Measurements from ENCODE around the gene GRK7. TPM values are rescaled to one million over a fixed set of nuclear protein-coding genes. Genes with fewer than 3 reads are reported as not detected.

Gene GRK7
- total and polyA plus RNA-seq, 2 of the 13 experiments (the other 11 are each of a cell fraction or from before 2014, with no cell fraction given): not detected

- Histone ChIP-seq H3K27ac (ENCODE audit: extremely low read length, insufficient read depth, low read length) (no peak overlapping the region), H3K4me2 (ENCODE audit: low read depth, low read length) (no peak overlapping the region), H3K9me3 (ENCODE audit: low read length) (no peaks in the 10 kb centered on the region), H4K20me1 (ENCODE audit: insufficient read depth, low read length) (no peaks in the 10 kb centered on the region), H3K9ac (ENCODE audit: insufficient read depth, low read depth, low read length) (no peak overlapping the region), H3K4me1 (ENCODE audit: insufficient read depth, low read length) (peaks cover 25% of the 10 kb centered on the region), H3K36me3 (replicated peaks in 1 of 2; ENCODE audit: control insufficient read depth in 1 of 2, insufficient read depth in 2 of 2, low read length in 2 of 2) (no peaks in the 10 kb centered on the region), H3K79me2 (ENCODE audit: insufficient read depth, low read length) (no peaks in the 10 kb centered on the region), H2AFZ (ENCODE audit: low read length) (no peak overlapping the region), H3K4me3 (replicated peaks in 1 of 3; ENCODE audit: insufficient read depth in 1 of 3, low read depth in 2 of 3, low read length in 3 of 3) (no peak overlapping the region), H3K27me3 (ENCODE audit: control insufficient read depth in 1 of 2, insufficient read depth in 2 of 2, low read length in 2 of 2) (no peaks in the 10 kb centered on the region)
- BruUV-seq (replicated peaks): no TSS peak
- WGBS (ENCODE audit: low lambda C conversion rate): 36% methylated on average over 1 of the region's 1 CpG
- in situ Hi-C loops (cut with HindIII; ENCODE audit: extremely low pct_ligation_motif_present, low pct_unique_long_range_greater_than_20kb) (no loop called here), intact Hi-C loops (cut with micrococcal nuclease; ENCODE audit: unreplicated experiment) (no loop called here)
- DNase-seq (ENCODE audit: low spot score) (no peak), ATAC-seq (no peak), FAIRE-seq (no peak)
- POLR2A ChIA-PET: no interaction called here
- no peak for TF ChIP-seq ZBTB49 (CRISPR knock-in tag; IDR thresholded peaks at IDR 0.05; ENCODE audit: borderline replicate concordance)
- TF ChIP-seq HES4 (CRISPR knock-in tag; IDR thresholded peaks at IDR 0.05; ENCODE audit: borderline replicate concordance): no peak
- TF ChIP-seq PCBP1 (IDR thresholded peaks at IDR 0.05; ENCODE audit: borderline replicate concordance, low read depth, low read length): no peak
- TF ChIP-seq CEBPG (CRISPR knock-in tag; IDR thresholded peaks at IDR 0.05): no peak
- no peak for TF ChIP-seq ZNF292 (CRISPR knock-in tag; IDR thresholded peaks at IDR 0.05; ENCODE audit: borderline replicate concordance, low read depth)
- TF ChIP-seq POLR2A (IDR thresholded peaks at IDR 0.05; ENCODE audit: insufficient read depth in 1 of 2, low read depth in 2 of 2, low read length in 2 of 2): no peak
- TF ChIP-seq ZNF44 (CRISPR knock-in tag; IDR thresholded peaks at IDR 0.05): no peak
- TF ChIP-seq ZFP41 (CRISPR knock-in tag; IDR thresholded peaks at IDR 0.05; ENCODE audit: borderline replicate concordance): no peak
- no peak for TF ChIP-seq MYPOP (CRISPR knock-in tag; IDR thresholded peaks at IDR 0.05)
- CTCF ChIA-PET (ENCODE audit: low intra/inter-chr PET ratio, low total read pairs): no interaction called here
These were observed 39.0 kb upstream of the GRK7 start for GRCh38 chr3:141724186-141724585.
